Lung (tissue), 12 donors: ENCODE data around the gene C4orf36. TPM values are rescaled to one million over a fixed set of nuclear protein-coding genes. Genes with fewer than 3 reads are reported as not detected.

Experiments used
- ATAC-seq: fragments of 200-7000 bp; cut with Tn5 transposase; one replicate; pipeline ENCODE4 v1.9.1; 2020; ENCODE audit warnings: moderate number of reproducible peaks; ENCODE audit not compliant: insufficient read depth, low FRiP score
- DNase-seq, 3 donors: peaks; one replicate each; pipeline ENCODE4 v3.0.0-alpha.2; 2013 to 2017
- H3K27ac ChIP-seq, 2 donors: one replicate each; pipeline ENCODE4 v1.5.1; 2013; ENCODE audit warnings: mild to moderate bottlenecking in 2 of 2, moderate library complexity in 2 of 2, control low read depth in 1 of 2, inconsistent platforms in 1 of 2, low read depth in 1 of 2, low read length in 1 of 2
- H3K27me3 ChIP-seq, 3 donors: one replicate each; pipeline ENCODE4 v1.5.1; 2013; ENCODE audit warnings: low read length in 2 of 3; ENCODE audit not compliant: control insufficient read depth in 3 of 3, insufficient read depth in 3 of 3
- H3K36me3 ChIP-seq, 4 donors: one replicate each; pipeline ENCODE4 v1.5.1; 2013; ENCODE audit warnings: low read length in 4 of 4, mild to moderate bottlenecking in 1 of 4, moderate library complexity in 1 of 4; ENCODE audit not compliant: control insufficient read depth in 4 of 4, insufficient read depth in 4 of 4
- H3K4me1 ChIP-seq, 5 donors: one replicate each; pipeline ENCODE4 v1.5.1; 2013; ENCODE audit warnings: low read length in 5 of 5, mild to moderate bottlenecking in 2 of 5, moderate library complexity in 1 of 5; ENCODE audit not compliant: control insufficient read depth in 5 of 5, insufficient read depth in 5 of 5
- H3K4me3 ChIP-seq: one replicate; pipeline ENCODE4 v1.5.1; 2013; ENCODE audit warnings: mild to moderate bottlenecking, control low read depth, moderate library complexity
- H3K9ac ChIP-seq, 2 donors: one replicate each; pipeline ENCODE4 v1.5.1; 2013; ENCODE audit warnings: low read length in 2 of 2, control low read depth in 1 of 2; ENCODE audit not compliant: insufficient read depth in 1 of 2
- H3K9me3 ChIP-seq, 4 donors: one replicate each; pipeline ENCODE4 v1.5.1; 2013; ENCODE audit warnings: low read length in 3 of 4, mild to moderate bottlenecking in 1 of 4, moderate library complexity in 1 of 4; ENCODE audit not compliant: control insufficient read depth in 4 of 4, insufficient read depth in 3 of 4
- CTCF ChIP-seq: IDR thresholded peaks from 2 replicates; pipeline ENCODE4 v1.5.1; 2012; ENCODE audit warnings: mild to moderate bottlenecking; ENCODE audit errors: control extremely low read depth, extremely low read depth
- WGBS, 2 donors: extraction: QIAGEN DNeasy Blood & Tissue Kit; methylation state at CpG; one replicate each; pipeline ENCODE4 v1.1.7; 2013; 5-methylcytosine and 5-hydroxymethylcytosine counted together
- polyA plus RNA-seq, 2 donors: library from polyadenylated mRNA; stranded (reverse); fragments of 200-250 nt; gene quantifications; one replicate each; pipeline ENCODE4 v1.2.1, GENCODE V29; 2013
- total RNA-seq, 2 donors: library from RNA; depleted of rRNA in 1 of 2; stranded (reverse); fragments of >200 nt in 1 of 2; gene quantifications; one replicate each; pipeline ENCODE4 v1.2.1, GENCODE V29; 2014 to 2021
- donor health status: control.
- donor health status: control.
- donor health status: Bipolar disorder and iron deficiency.
- donor health status: healthy.
- donor health status: DM: yes; HTN: yes; CAD: no.

The C4orf36 gene
- total and polyA plus RNA-seq, 4 donors, result 0.61 to 3.3 (median 1.4) TPM

- Histone ChIP-seq H3K27ac (no peak overlapping the region), H3K9me3 (no peaks in the 10 kb centered on the region)
Measured at GRCh38 chr4:86894455-86894854, 2.2 kb upstream of the C4orf36 start.

GRCh38 chr4:86893136-86893535, 914 bp upstream of the C4orf36 start:
- ATAC-seq (no peak), DNase-seq (peak in 2 of 3 donors; percentile 25 to 46)
- 87 to 88% methylated on average over 19 of the region's 19 CpGs for WGBS, 2 donors
- no peak overlapping the region for H3K4me3 ChIP-seq
- no peaks in the 10 kb centered on the region for H3K27me3 ChIP-seq
- no peaks in the 10 kb centered on the region for H3K36me3 ChIP-seq
- H3K4me1 ChIP-seq, result peaks cover 0 to 19% (median 3%) of the 10 kb centered on the region in 5 donors
- H3K27ac ChIP-seq, result no peak overlapping the region
- no peak for TF ChIP-seq CTCF
- no peaks in the 10 kb centered on the region for H3K9me3 ChIP-seq
- peak overlapping the region in 1 of 2 donors; percentile 96 for H3K9ac ChIP-seq

More at GRCh38 chr4:86894455-86894854, 2.2 kb upstream of the C4orf36 start:
- no peaks in the 10 kb centered on the region for H3K27me3 ChIP-seq
- no peak overlapping the region for H3K9ac ChIP-seq
- no peak overlapping the region for H3K4me3 ChIP-seq
- TF ChIP-seq CTCF, result no peak
- peaks cover 0 to 19% (median 2%) of the 10 kb centered on the region in 5 donors for H3K4me1 ChIP-seq
- H3K36me3 ChIP-seq, result no peaks in the 10 kb centered on the region
- ATAC-seq (no peak), DNase-seq (no peak)

GRCh38 chr4:86892636-86892960, 376 bp upstream of the C4orf36 start:
- DNase-seq, result no peak
- Histone ChIP-seq H3K9ac (peak overlapping the region; percentile 80 to 96), H3K4me3 (peak overlapping the region; percentile 68), H3K9me3 (no peaks in the 10 kb centered on the region), H3K4me1 (peaks cover 0 to 19% (median 3%) of the 10 kb centered on the region in 5 donors), H3K27me3 (no peaks in the 10 kb centered on the region), H3K36me3 (peaks cover 0 to under 1% (median 0%) of the 10 kb centered on the region in 4 donors), H3K27ac (peak overlapping the region in 1 of 2 donors; percentile 88)
- peak; percentile 14 for ATAC-seq
- 7 to 8% methylated on average over 13 of the region's 13 CpGs for WGBS, 2 donors
- no peak for TF ChIP-seq CTCF

- peaks cover 0 to 4% (median 2%) of the 10 kb centered on the region in 4 donors for H3K36me3 ChIP-seq
- ATAC-seq (no peak), DNase-seq (peak; percentile 76 to 98 (median 97))
- peaks cover 0 to 19% (median 3%) of the 10 kb centered on the region in 5 donors for H3K4me1 ChIP-seq
- WGBS, 2 donors, result 63 to 73% methylated on average over 7 of the region's 7 CpGs
- no peaks in the 10 kb centered on the region for H3K27me3 ChIP-seq
- no peaks in the 10 kb centered on the region for H3K9me3 ChIP-seq
- H3K9ac ChIP-seq, result no peak overlapping the region
- TF ChIP-seq CTCF, result no peak
- H3K27ac ChIP-seq, result no peak overlapping the region
- no peak overlapping the region for H3K4me3 ChIP-seq
Measured at GRCh38 chr4:86890790-86891189, 1.4 kb downstream of the C4orf36 start.
